Measurements from ENCODE around the gene SHROOM2.

DNA sequence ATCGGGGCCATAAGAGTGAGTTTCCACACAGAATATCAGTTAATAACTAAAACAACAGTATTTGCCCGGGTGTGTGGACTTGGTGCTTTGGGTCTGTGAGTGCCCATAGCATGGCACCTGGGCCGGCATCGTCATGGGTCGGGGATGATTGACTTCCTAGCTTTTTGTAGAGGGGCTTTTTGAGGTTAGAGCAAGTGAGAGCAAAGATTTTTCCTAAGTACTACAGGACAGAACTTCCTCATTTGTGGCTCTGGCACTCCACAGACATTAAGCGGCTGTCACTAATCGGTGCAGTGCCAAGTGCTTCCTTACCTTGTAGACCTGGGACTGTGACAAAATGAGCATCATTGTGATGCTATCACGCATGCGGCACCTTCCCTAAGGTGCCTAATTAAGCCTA is 81.0 kb downstream of the SHROOM2 start:
- TF ChIP-seq POLR2A (IDR thresholded peaks at IDR 0.05): no peak
- TF ChIP-seq POLR2AphosphoS5 (IDR thresholded peaks at IDR 0.05): no peak
- no peak for TF ChIP-seq CTCF (IDR thresholded peaks at IDR 0.05)
